Superior temporal gyrus (tissue), 1 donor: ENCODE data around the gene REEP6.

Experiments
- DNase-seq: peaks from one replicate; pipeline ENCODE4 v3.0.0-alpha.2; 2016; ENCODE audit errors: extremely low spot score

The REEP6 gene

GRCh38 chr19:1491114-1491848 is at the start of gene REEP6:
TSS of gene REEP6 (plus strand) at chr19:1491181. CDS start at chr19:1491270, 89 bp downstream.
- DNase-seq = no peak

- no peak for DNase-seq
These were observed 49.1 kb upstream of the REEP6 start for GRCh38 chr19:1441677-1442438.

GRCh38 chr19:1445185-1445931 is 45.6 kb upstream of the REEP6 start:
- DNase-seq = peak; percentile 77

GRCh38 chr19:1445932-1446712 is 44.9 kb upstream of the REEP6 start:
- DNase-seq = peak; percentile 24

GRCh38 chr19:1446713-1447481 is 44.1 kb upstream of the REEP6 start:
- DNase-seq = no peak

GRCh38 chr19:1447504-1447903 is 43.5 kb upstream of the REEP6 start:
- DNase-seq = no peak

GRCh38 chr19:1447944-1448343 is 43.0 kb upstream of the REEP6 start:
- DNase-seq = no peak

- peak; percentile 91 for DNase-seq
These were observed 41.2 kb upstream of the REEP6 start, which contains the start of gene APC2 for GRCh38 chr19:1449467-1450442. TSS of gene APC2 (plus strand) at chr19:1450121. CDS start at chr19:1453002, 2,881 bp downstream.

- DNase-seq = peak; percentile 30
These were observed 39.9 kb upstream of the REEP6 start for GRCh38 chr19:1450735-1451731.

- DNase-seq = peak; percentile 63
These were observed 38.8 kb upstream of the REEP6 start for GRCh38 chr19:1451916-1452801.

- no peak for DNase-seq
These were observed 38.0 kb upstream of the REEP6 start for GRCh38 chr19:1452802-1453524.

- DNase-seq = peak; percentile 96
These were observed 37.2 kb upstream of the REEP6 start for GRCh38 chr19:1453525-1454364.

GRCh38 chr19:1455002-1455335 is 36.0 kb upstream of the REEP6 start:
- no peak for DNase-seq

- no peak for DNase-seq
These were observed 35.5 kb upstream of the REEP6 start for GRCh38 chr19:1455336-1456120.
